HEK293T (cell line): ENCODE data around the gene MTOR.

Experiments
- CTCF ChIA-PET: fragments of 350-600 bp; formaldehyde crosslinking; extraction: SDS; loops from one replicate; lab custom pipeline; 2021; ENCODE audit warnings: antibody characterized with exemption, inconsistent platforms; lab: Yijun Ruan, JAX
- POLR2A ChIA-PET: fragments of 350-600 bp; formaldehyde crosslinking; extraction: SDS; loops from one replicate; lab custom pipeline; 2020; ENCODE audit warnings: antibody characterized with exemption, inconsistent platforms; lab: Yijun Ruan, JAX
- DNase-seq: peaks from one replicate; pipeline ENCODE4 v3.0.0; 2012; ENCODE audit warnings: mixed read lengths; ENCODE audit errors: extremely low spot score
- ARNT ChIP-seq: fragments of 450-650 bp; IDR thresholded peaks from 2 replicates; pipeline ENCODE4 v1.6.1; 2017; ENCODE audit warnings: mild to moderate bottlenecking
- BHLHE40 ChIP-seq: fragments of 450-650 bp; IDR thresholded peaks from 2 replicates; pipeline ENCODE4 v1.6.1; 2016; ENCODE audit warnings: mild to moderate bottlenecking, moderate library complexity, borderline replicate concordance
- CTBP1 ChIP-seq: fragments of 450-650 bp; IDR thresholded peaks from 2 replicates; pipeline ENCODE4 v1.6.1; 2016; ENCODE audit warnings: borderline replicate concordance
- ELF4 ChIP-seq: fragments of 450-650 bp; IDR thresholded peaks from 2 replicates; pipeline ENCODE4 v1.6.1; 2017; ENCODE audit warnings: antibody characterized with exemption
- FOXA1 ChIP-seq: fragments of 450-650 bp; IDR thresholded peaks from 2 replicates; pipeline ENCODE4 v1.6.1; 2016; ENCODE audit warnings: mild to moderate bottlenecking
- FOXK2 ChIP-seq: fragments of 450-650 bp; IDR thresholded peaks from 2 replicates; pipeline ENCODE4 v1.6.1; 2016; ENCODE audit warnings: mild to moderate bottlenecking
- FOXM1 ChIP-seq: fragments of 450-650 bp; IDR thresholded peaks from 2 replicates; pipeline ENCODE4 v1.6.1; 2017; ENCODE audit warnings: mild to moderate bottlenecking, borderline replicate concordance
- HDGF ChIP-seq: fragments of 450-650 bp; IDR thresholded peaks from 2 replicates; pipeline ENCODE4 v1.6.1; 2017; ENCODE audit warnings: antibody characterized with exemption, borderline replicate concordance
- L3MBTL2 ChIP-seq: fragments of 450-650 bp; conservative IDR thresholded peaks from 2 replicates; pipeline ENCODE4 v1.6.1; 2016; ENCODE audit warnings: mild to moderate bottlenecking
- LEF1 ChIP-seq: fragments of 450-650 bp; IDR thresholded peaks from 2 replicates; pipeline ENCODE4 v1.6.1; 2017; ENCODE audit warnings: mild to moderate bottlenecking, borderline replicate concordance
- NFRKB ChIP-seq: fragments of 450-650 bp; IDR thresholded peaks from 2 replicates; pipeline ENCODE4 v1.6.1; 2016; ENCODE audit warnings: mild to moderate bottlenecking, moderate library complexity
- PKNOX1 ChIP-seq: fragments of 450-650 bp; IDR thresholded peaks from 2 replicates; pipeline ENCODE4 v1.6.1; 2016
- SP1 ChIP-seq: fragments of 450-650 bp; IDR thresholded peaks from 2 replicates; pipeline ENCODE4 v1.6.1; 2017
- SUZ12 ChIP-seq: fragments of 450-650 bp; IDR thresholded peaks from 2 replicates; pipeline ENCODE4 v1.6.1; 2016; ENCODE audit warnings: mild to moderate bottlenecking
- TARDBP ChIP-seq: fragments of 450-650 bp; IDR thresholded peaks from 2 replicates; pipeline ENCODE4 v1.6.1; 2016
- ZNF384 ChIP-seq: fragments of 450-650 bp; IDR thresholded peaks from 2 replicates; pipeline ENCODE4 v1.6.1; 2016

The MTOR gene

GRCh38 chr1:11147197-11147770 lies 115.1 kb downstream of the MTOR start:
- TF ChIP-seq FOXM1 (no peak), FOXA1 (no peak), SUZ12 (no peak), PKNOX1 (no peak), LEF1 (no peak), SP1 (no peak), ELF4 (no peak), ZNF384 (no peak), ARNT (no peak), L3MBTL2 (no peak)
- no peak for DNase-seq
- POLR2A ChIA-PET: interaction anchor here (1.0 kb wide), 1 partner anchor 48 kb away, joined by 3 read pairs; the partner anchor contains the start of gene EXOSC10
- CTCF ChIA-PET: interaction anchor here (0.6 to 1.0 kb wide), 2 partner anchors 22 to 109 kb away, joined by 3 to 5 read pairs; no protein-coding TSS in a partner anchor

- TF ChIP-seq FOXM1 (no peak), NFRKB (no peak), ARNT (no peak)
- ChIA-PET CTCF (interaction anchor here (0.6 kb wide), 1 partner anchor 500 kb away, joined by 3 read pairs; no protein-coding TSS in a partner anchor), POLR2A (no interaction called here)
These were observed 116.6 kb downstream of the MTOR start for GRCh38 chr1:11145741-11146140.

DNA sequence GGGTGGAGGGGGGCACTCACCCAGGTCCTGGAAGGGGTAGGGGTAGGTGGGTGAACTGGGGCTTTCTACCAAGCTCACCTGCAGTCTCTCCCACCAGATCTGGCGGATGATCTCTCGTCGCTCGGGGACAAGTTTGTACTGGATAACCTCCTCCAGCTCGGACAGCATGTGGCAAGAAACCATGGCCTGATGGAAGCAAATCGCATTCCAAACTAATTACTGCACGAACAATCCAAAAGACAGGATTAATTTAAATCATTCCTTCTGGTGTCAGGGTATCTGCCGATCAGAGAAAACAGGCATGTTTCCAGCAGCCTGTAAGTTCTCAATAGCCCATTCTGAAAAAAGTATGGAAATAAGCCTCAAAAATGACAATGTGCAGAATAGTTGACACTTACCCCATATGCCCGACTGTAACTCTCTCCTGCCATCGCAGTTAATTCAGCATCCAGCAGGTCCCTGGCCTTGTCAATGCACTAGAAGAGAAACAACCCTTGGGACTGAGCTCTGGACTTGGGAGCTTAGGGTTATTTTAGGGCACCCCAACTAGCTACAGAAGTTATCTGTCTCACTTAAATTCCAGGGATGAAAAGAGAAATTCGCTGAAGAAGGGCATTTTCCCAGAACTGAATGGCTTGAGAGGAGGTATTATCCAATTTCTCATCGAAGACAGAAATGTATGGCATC lies 117.6 kb downstream of the MTOR start:
- DNase-seq: no peak
- TF ChIP-seq BHLHE40 (no peak), HDGF (no peak), FOXM1 (no peak), CTBP1 (no peak), FOXK2 (no peak), NFRKB (no peak), ZNF384 (no peak), PKNOX1 (no peak)
- ChIA-PET CTCF (no interaction called here), POLR2A (no interaction called here)

More at GRCh38 chr1:11145741-11146140, 116.6 kb downstream of the MTOR start:
- DNase-seq: no peak

GRCh38 chr1:11143907-11144306 lies 118.4 kb downstream of the MTOR start:
- TF ChIP-seq L3MBTL2: no peak
- TF ChIP-seq LEF1: no peak
- no peak for TF ChIP-seq SUZ12
- no peak for TF ChIP-seq FOXA1
- no peak for TF ChIP-seq TARDBP
- TF ChIP-seq CTBP1: no peak
- no peak for TF ChIP-seq PKNOX1
- CTCF ChIA-PET: interaction anchor here (0.7 kb wide), 1 partner anchor 112 kb away, joined by 3 read pairs; no protein-coding TSS in a partner anchor

DNA sequence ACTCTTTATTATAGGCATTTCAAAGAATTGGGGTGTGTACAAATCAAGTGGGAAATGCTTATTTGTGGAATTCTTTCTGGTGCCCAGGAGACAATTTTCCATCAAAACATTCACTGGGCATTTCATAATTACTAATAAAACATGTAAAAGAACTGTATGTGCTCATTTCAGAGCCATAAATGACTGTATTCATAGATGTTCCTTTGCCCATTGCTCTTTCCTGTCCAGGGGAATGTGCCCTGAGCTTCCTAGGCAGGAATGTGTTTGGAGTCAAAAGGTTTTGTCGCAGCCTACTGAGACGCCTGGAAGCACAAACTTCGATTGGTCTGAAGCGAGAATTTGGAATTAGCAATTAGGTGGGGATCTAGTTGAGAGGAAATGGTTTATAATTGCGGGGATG lies 119.0 kb downstream of the MTOR start:
- POLR2A ChIA-PET: no interaction called here
- CTCF ChIA-PET: interaction anchor here (0.7 kb wide), 1 partner anchor 111 kb away, joined by 3 read pairs; no protein-coding TSS in a partner anchor
- TF ChIP-seq FOXK2: no peak
- TF ChIP-seq SP1: no peak
- no peak for TF ChIP-seq FOXA1
- no peak for TF ChIP-seq ARNT
- no peak for TF ChIP-seq HDGF
- no peak for TF ChIP-seq PKNOX1
- no peak for TF ChIP-seq LEF1
- no peak for TF ChIP-seq TARDBP
- TF ChIP-seq ZNF384: no peak
- no peak for TF ChIP-seq L3MBTL2
- no peak for DNase-seq

More at GRCh38 chr1:11143907-11144306, 118.4 kb downstream of the MTOR start:
- POLR2A ChIA-PET: no interaction called here
- DNase-seq: no peak

DNA sequence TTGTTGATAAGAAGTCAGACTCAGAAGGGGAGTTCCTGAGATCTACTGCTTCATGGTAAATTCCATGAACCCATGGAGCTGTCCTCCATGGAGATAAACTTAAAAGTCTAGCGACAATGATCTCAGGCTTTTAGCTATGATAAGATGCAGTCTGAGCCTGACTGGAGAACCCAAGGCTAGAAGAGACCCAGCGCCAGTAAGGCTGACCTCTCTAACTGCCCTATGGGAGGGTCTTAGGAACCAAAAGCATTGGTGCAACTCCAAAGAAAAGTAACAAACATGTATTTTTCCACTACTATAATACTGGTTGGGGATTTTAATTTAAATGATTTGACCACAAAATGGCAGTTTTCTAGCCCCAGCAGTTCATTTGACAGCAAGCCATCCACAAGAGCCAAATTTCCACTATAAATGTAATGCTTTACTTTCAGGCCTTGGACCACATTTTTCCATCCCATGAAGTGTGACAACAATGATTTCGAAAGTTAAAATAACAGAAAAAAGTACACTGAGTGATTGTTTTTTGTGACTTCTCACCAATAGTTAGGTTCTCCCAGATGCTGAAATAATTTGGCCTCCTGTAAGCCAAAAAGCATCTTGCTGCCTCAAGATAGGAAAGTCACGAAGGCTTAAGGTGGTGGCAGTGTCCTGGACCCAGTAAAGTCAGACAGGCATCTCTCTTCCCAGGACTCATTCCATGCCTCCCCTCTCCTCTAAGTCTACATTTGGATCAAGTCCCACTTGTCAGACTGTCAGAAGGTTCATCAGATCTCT lies 119.5 kb downstream of the MTOR start:
- ChIA-PET CTCF (interaction anchor here (0.7 kb wide), 1 partner anchor 111 kb away, joined by 3 read pairs; no protein-coding TSS in a partner anchor), POLR2A (no interaction called here)
- DNase-seq: no peak
- no peak for TF ChIP-seq TARDBP
- TF ChIP-seq FOXA1: no peak
- TF ChIP-seq L3MBTL2: no peak
- TF ChIP-seq SP1: no peak
- no peak for TF ChIP-seq NFRKB
- TF ChIP-seq HDGF: no peak
- no peak for TF ChIP-seq PKNOX1
- no peak for TF ChIP-seq SUZ12
- no peak for TF ChIP-seq ELF4
- no peak for TF ChIP-seq FOXK2
- TF ChIP-seq FOXM1: no peak
- TF ChIP-seq LEF1: no peak
- no peak for TF ChIP-seq CTBP1
- no peak for TF ChIP-seq ARNT
- no peak for TF ChIP-seq ZNF384
- TF ChIP-seq BHLHE40: no peak
